ENCODE data around the gene PDGFC.

Gene PDGFC

DNA sequence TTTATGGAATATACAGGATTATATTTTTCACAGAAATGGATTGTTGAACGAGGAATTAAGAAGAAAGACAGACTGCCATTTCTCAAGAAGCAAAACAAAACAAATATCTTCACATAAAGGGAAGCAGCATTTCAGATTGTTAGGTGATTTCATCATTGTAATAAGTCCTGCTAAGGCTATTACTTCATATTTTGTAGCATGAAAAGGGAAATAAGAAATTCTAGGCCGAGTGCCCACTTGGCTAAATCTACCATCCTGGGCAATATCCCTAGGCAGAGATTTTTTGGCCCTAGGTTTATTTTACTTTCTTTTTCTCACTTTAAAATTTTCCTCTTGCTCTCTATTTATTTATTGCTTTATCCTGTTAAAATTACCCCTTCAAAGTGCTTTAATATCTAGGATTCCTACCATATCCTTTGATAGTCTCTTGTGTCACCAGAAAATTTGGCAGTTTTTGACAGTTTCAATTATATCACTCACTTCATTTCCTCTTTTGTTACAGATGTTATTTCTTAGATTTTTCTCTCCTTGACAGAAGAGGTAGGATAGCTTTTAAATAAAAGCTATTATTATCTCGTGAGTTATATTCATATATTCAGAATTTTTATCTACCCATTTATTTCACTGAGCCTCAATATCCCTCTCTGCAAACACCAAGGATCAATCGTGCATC is 142.3 kb downstream of the PDGFC start:
- no peaks in the 10 kb centered on the region for H3K4me1 Mint-ChIP-seq (ENCODE audit: low read depth)
- H3K27ac Mint-ChIP-seq: no peak overlapping the region
- H3K4me3 Mint-ChIP-seq: no peak overlapping the region
- H3K9me3 Mint-ChIP-seq: no peaks in the 10 kb centered on the region
- no peaks in the 10 kb centered on the region for H3K27me3 Mint-ChIP-seq (ENCODE audit: low read depth)
- H3K36me3 Mint-ChIP-seq (ENCODE audit: low read depth): no peaks in the 10 kb centered on the region

DNA sequence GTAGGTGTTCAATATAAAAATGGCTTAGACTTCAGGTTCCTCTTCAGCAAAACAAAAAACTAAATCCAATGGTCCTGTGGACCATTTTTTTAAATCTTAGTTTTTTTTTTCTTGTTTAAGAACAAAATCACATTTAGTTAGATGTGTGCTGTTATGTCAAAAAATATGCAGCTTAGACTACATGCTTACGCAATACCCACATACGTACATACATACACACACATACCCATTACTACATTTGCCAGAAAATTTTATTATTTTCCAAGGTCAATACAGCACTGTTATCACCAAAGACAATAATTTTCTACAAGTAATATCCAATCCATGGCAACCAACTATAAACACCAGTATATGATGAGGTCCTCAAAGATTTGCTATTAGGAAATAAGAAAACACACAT is 144.1 kb downstream of the PDGFC start:
- Mint-ChIP-seq H3K27me3 (ENCODE audit: low read depth) (no peaks in the 10 kb centered on the region), H3K27ac (no peak overlapping the region), H3K4me1 (ENCODE audit: low read depth) (no peaks in the 10 kb centered on the region), H3K4me3 (no peak overlapping the region), H3K36me3 (ENCODE audit: low read depth) (no peaks in the 10 kb centered on the region), H3K9me3 (no peaks in the 10 kb centered on the region)

DNA sequence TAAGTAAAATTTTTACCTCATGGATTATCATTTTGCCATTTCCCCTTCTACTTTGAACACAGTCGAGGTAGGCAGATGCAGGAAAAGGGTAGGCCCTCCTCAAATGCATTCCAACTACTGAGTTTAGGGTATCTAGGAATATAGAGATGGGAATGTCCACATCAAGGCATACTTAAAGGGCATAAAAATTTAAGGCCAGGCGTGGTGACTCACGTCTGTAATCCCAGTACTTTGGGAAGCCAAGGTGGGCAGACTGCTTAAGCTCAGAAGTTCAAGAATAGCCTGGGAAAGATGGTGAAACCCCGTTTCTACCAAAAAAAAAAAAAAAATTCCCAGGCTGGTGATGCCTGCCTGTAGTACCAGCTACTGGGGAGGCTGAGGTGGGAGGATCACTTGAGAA is 146.5 kb downstream of the PDGFC start:
- H3K36me3 Mint-ChIP-seq (ENCODE audit: low read depth): no peaks in the 10 kb centered on the region
- H3K4me3 Mint-ChIP-seq: no peak overlapping the region
- H3K27ac Mint-ChIP-seq: no peak overlapping the region
- H3K4me1 Mint-ChIP-seq (ENCODE audit: low read depth): no peaks in the 10 kb centered on the region
- no peaks in the 10 kb centered on the region for H3K9me3 Mint-ChIP-seq
- no peaks in the 10 kb centered on the region for H3K27me3 Mint-ChIP-seq (ENCODE audit: low read depth)

DNA sequence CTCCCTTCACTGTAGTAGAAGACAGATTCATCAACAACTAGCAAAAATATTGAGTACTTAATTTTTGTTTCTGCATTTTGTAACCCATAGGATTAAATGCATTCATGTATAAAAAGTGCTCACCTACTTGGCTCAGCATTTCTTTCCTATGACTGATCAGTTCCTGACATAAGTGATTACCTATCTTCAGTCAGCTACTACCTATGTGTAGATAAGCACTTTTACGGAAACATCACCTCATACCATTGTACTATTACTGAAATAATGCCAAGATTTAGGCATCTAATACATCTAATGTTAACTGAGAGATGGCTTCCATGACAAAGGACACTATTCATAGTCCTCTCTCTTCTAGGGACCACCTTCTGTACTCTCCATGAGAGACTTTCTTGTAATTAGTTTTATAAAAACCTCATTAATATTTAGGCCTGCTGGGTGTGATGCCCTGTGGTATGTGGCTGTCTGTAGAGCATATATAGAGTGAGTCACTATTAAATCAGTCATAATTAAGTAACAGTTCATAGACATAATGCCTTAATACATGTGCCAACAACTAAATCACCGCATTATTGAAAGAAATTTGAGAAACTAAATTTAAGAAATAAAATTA is 147.0 kb downstream of the PDGFC start:
- H3K4me3 Mint-ChIP-seq: no peak overlapping the region
- no peaks in the 10 kb centered on the region for H3K9me3 Mint-ChIP-seq
- no peak overlapping the region for H3K27ac Mint-ChIP-seq
- H3K27me3 Mint-ChIP-seq (ENCODE audit: low read depth): no peaks in the 10 kb centered on the region
- no peaks in the 10 kb centered on the region for H3K36me3 Mint-ChIP-seq (ENCODE audit: low read depth)
- no peaks in the 10 kb centered on the region for H3K4me1 Mint-ChIP-seq (ENCODE audit: low read depth)

DNA sequence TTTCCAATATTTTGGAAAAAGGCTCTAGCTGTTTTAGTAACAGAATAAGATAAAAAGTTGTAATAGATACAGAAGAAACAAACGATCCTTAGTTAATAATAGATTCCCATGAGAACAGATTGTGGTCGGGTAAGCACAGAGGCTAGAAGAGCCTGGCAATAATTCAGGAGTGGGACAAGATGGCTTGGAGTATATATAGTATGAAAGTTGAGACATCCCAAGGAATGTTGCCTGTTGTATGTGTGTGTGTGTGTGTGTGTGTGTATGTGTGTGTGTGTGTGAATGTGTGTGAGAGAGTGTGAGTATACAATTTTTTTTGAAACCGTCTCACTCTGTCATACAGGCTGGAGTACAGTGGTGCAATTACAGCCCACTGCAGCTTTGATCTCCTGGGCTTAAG is 150.7 kb downstream of the PDGFC start:
- H3K4me1 Mint-ChIP-seq (ENCODE audit: low read depth): no peaks in the 10 kb centered on the region
- no peaks in the 10 kb centered on the region for H3K9me3 Mint-ChIP-seq
- no peaks in the 10 kb centered on the region for H3K27me3 Mint-ChIP-seq (ENCODE audit: low read depth)
- no peaks in the 10 kb centered on the region for H3K36me3 Mint-ChIP-seq (ENCODE audit: low read depth)
- no peak overlapping the region for H3K4me3 Mint-ChIP-seq
- H3K27ac Mint-ChIP-seq: no peak overlapping the region

DNA sequence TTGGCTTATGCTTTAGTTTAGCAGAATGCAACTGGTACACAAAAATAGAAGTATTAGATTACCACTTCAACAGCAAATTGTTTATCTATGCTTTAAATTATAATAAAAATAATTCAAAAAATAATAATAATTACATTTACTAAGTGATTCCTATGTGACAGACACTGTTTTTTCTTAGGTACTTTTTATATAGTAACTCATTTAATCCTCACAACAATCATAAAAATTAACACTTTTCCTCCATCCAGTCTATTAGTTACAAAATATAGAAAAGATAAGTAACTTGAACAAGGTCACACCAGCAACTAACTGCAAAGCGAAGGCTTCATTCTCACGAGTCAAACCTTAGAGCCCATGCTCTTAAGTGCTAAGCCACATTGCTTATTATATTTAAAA is 155.2 kb downstream of the PDGFC start:
- H3K36me3 Mint-ChIP-seq (ENCODE audit: low read depth): no peaks in the 10 kb centered on the region
- no peaks in the 10 kb centered on the region for H3K9me3 Mint-ChIP-seq
- H3K27ac Mint-ChIP-seq: no peak overlapping the region
- H3K27me3 Mint-ChIP-seq (ENCODE audit: low read depth): no peaks in the 10 kb centered on the region
- no peak overlapping the region for H3K4me3 Mint-ChIP-seq
- H3K4me1 Mint-ChIP-seq (ENCODE audit: low read depth): no peaks in the 10 kb centered on the region

DNA sequence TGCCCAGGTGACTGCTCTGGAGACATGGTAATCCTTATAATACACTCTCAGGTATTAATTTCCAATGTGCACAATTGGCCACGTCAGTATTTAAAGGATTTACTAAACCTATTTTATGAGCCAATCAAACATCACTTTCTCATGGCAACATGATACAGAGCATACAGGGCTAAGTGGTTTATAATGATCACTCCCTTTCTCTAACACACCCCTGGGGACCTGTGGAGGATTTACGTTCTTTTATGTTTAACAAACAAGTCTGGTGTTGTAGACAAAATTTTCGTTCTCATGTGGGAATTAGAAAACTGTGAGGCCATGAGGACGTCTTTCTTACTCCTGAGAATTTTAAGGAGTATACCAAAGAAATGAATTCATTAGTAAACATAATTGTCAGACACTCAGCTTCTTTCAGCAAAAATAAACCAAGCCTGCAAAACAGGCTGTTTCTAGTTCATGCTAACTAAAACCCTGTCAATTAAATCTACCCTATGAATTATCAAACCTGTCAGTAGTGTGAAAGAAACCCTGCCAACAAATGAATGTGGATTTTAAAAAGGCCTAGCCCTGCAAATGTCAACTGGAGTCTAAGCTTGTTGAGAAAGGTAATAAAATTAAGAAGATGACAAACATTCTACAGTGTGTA is 155.8 kb downstream of the PDGFC start:
- no peaks in the 10 kb centered on the region for H3K9me3 Mint-ChIP-seq
- H3K4me1 Mint-ChIP-seq (ENCODE audit: low read depth): no peaks in the 10 kb centered on the region
- no peak overlapping the region for H3K27ac Mint-ChIP-seq
- no peak overlapping the region for H3K4me3 Mint-ChIP-seq
- H3K36me3 Mint-ChIP-seq (ENCODE audit: low read depth): no peaks in the 10 kb centered on the region
- no peaks in the 10 kb centered on the region for H3K27me3 Mint-ChIP-seq (ENCODE audit: low read depth)

DNA sequence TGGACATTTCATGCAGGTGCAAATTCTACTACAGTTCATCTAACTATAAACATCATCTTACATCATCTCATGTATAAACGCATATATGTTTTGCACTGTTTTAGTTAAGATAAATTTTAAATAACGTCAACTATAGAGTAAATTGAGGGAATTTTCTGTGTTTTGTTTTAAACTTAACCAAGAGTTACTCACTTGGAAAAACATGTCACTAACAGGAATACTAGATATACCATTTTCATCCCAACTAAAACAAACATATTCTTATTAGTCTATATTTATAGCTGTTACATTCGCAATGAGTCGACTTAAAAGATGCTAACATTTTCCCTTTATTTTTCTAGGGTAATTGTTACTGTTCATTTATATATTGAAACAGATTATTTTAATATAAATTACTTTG is 159.6 kb downstream of the PDGFC start:
- no peaks in the 10 kb centered on the region for H3K9me3 Mint-ChIP-seq
- H3K36me3 Mint-ChIP-seq (ENCODE audit: low read depth): no peaks in the 10 kb centered on the region
- no peak overlapping the region for H3K27ac Mint-ChIP-seq
- H3K4me3 Mint-ChIP-seq: no peak overlapping the region
- H3K27me3 Mint-ChIP-seq (ENCODE audit: low read depth): no peaks in the 10 kb centered on the region
- H3K4me1 Mint-ChIP-seq (ENCODE audit: low read depth): no peaks in the 10 kb centered on the region

DNA sequence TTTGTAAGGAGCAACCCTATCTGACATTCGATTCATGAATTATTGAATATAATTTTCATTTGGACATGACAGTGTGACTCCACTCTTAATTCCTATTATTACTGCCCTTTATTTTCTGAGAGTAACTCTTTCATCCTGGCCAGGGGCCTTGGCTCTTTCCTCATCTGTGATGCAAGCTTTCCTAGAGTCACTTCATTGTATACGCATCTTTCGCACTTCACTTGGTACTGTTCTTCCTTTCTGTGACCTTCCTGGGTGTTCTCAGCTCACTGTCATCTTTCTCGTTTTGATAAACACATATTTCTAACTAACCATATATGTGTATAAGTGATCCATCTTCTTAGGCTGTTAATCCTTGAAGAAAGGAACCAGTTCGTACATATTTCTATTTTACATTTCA is 160.3 kb downstream of the PDGFC start:
- Mint-ChIP-seq H3K4me3 (no peak overlapping the region), H3K9me3 (no peaks in the 10 kb centered on the region), H3K27ac (no peak overlapping the region), H3K27me3 (ENCODE audit: low read depth) (no peaks in the 10 kb centered on the region), H3K36me3 (ENCODE audit: low read depth) (no peaks in the 10 kb centered on the region), H3K4me1 (ENCODE audit: low read depth) (no peaks in the 10 kb centered on the region)

DNA sequence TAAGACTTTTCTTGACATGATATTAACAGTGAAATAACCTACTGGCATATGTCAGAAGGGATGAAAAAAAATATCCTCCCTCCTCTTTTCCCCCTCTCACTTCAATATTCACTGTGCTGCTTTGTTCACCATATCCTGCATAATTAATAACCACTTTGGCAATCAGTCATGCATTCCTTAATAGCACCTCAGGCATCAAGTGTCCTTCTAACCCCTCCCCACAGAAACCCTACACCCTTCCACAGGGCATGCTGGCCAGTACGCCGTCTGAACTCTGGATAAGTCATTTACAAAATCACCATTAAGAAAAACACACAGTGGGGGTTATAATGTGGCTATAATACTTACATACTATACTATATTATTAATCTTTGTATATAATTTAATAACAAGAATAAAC is 165.9 kb downstream of the PDGFC start:
- Mint-ChIP-seq H3K4me3 (no peak overlapping the region), H3K4me1 (ENCODE audit: low read depth) (no peaks in the 10 kb centered on the region), H3K27ac (no peak overlapping the region), H3K9me3 (no peaks in the 10 kb centered on the region), H3K27me3 (ENCODE audit: low read depth) (no peaks in the 10 kb centered on the region), H3K36me3 (ENCODE audit: low read depth) (no peaks in the 10 kb centered on the region)

DNA sequence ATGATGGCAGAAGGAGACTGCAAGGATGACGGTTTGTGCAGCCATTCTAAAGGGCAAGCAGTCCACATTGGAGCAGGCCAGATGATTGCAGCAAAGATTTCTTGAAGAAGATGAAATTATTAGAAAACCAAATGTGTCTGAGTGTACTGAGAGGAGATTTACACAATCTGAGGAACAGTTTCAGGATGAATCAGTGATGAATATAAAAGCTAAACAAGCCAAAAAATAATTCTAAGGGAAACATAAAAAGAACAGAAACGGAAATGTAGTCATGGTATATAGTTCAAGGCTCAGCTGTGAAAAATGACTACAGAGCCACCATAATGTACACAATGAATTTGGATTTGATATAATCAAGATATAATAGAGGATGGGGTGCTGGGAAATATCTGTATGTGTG is 168.5 kb downstream of the PDGFC start:
- Mint-ChIP-seq H3K4me1 (ENCODE audit: low read depth) (no peaks in the 10 kb centered on the region), H3K36me3 (ENCODE audit: low read depth) (no peaks in the 10 kb centered on the region), H3K4me3 (no peak overlapping the region), H3K27me3 (ENCODE audit: low read depth) (no peaks in the 10 kb centered on the region), H3K27ac (no peak overlapping the region), H3K9me3 (no peaks in the 10 kb centered on the region)

DNA sequence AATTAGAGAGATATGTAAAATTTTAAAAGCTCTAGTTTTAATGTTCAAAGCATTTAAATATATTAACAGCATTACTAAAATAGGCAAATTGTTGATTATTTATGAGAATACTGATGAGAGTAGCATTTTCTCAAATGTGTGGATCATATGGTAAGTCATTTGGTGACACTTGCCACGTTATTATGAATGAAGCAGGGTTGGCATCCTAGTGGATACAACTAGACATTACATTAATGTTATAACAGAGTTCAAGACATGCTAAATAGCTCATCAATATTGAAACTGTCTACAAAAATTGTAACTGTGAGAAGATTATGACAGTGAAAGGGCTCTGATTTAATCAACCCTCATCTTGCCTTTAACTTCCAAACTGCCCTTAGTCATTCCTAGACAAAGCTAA is 171.1 kb downstream of the PDGFC start:
- H3K4me1 Mint-ChIP-seq (ENCODE audit: low read depth): no peaks in the 10 kb centered on the region
- no peak overlapping the region for H3K27ac Mint-ChIP-seq
- no peaks in the 10 kb centered on the region for H3K36me3 Mint-ChIP-seq (ENCODE audit: low read depth)
- H3K9me3 Mint-ChIP-seq: no peaks in the 10 kb centered on the region
- no peak overlapping the region for H3K4me3 Mint-ChIP-seq
- H3K27me3 Mint-ChIP-seq (ENCODE audit: low read depth): no peaks in the 10 kb centered on the region

DNA sequence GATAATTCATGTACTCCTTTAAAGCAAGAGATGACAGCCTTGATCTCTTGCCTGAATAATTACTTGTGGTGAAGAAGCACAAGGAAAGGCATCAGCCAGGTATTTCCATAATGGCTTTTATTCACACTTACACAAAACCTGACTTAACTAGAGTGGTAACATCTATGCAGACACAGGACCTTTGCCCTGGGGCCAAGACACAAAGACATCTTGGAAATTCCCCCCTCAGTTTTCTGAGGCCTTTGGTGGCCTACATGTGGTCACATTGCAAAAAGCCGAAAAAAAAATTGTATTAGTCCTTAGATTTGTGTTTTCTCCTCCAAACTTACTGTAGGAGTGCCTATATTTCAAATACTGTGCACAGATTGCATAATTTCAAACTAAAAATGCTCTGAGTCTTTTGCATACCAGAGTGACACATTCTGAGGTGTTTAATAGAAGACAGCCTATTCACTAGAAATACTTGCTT is 172.4 kb downstream of the PDGFC start:
- Mint-ChIP-seq H3K36me3 (ENCODE audit: low read depth) (no peaks in the 10 kb centered on the region), H3K27ac (no peak overlapping the region), H3K4me1 (ENCODE audit: low read depth) (no peaks in the 10 kb centered on the region)

DNA sequence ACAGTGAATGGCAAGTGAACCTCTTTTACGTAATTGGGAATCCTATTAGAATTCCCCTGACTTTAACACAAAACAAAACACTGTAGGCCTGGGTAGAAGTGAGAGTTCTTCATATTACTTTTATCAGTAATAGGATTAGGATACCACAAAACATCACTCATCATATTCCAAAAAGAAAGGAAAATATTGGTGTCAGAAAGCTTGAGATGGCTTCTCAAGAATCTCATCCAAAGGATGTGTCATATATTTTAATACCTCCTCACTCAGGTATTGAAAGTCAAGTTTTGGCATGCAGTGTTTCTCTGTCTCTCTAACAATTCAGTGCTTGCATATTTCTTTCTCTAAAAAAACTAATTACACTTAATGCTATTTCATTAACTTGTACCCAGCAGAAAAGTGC is 173.2 kb downstream of the PDGFC start:
- H3K27ac Mint-ChIP-seq: no peak overlapping the region
- no peaks in the 10 kb centered on the region for H3K36me3 Mint-ChIP-seq (ENCODE audit: low read depth)
- no peak overlapping the region for H3K4me3 Mint-ChIP-seq
- H3K27me3 Mint-ChIP-seq (ENCODE audit: low read depth): no peaks in the 10 kb centered on the region
- no peaks in the 10 kb centered on the region for H3K9me3 Mint-ChIP-seq
- no peaks in the 10 kb centered on the region for H3K4me1 Mint-ChIP-seq (ENCODE audit: low read depth)

More for the DNA sequence above, 172.4 kb downstream of the PDGFC start:
- Mint-ChIP-seq H3K27me3 (ENCODE audit: low read depth) (no peaks in the 10 kb centered on the region), H3K9me3 (no peaks in the 10 kb centered on the region), H3K4me3 (no peak overlapping the region)

DNA sequence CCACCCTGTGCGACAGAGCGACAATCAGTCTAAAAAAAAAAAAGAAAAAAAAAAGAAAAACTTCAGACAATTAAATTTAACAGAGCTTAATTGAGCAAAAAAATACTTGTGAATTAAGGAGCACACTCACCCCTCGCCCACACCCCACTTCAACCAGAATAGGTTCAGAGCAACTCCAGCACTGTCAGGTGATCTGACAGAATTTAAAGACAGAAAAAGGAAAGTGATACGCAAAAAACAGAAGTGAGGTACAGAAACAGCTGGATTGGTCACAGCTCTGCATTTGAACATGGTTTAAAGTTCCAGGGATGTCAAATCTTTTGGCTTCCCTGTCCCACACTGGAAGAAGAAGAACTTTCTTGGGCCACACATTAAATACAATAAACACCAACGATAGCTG is 174.4 kb downstream of the PDGFC start:
- no peak overlapping the region for H3K27ac Mint-ChIP-seq
- no peak overlapping the region for H3K4me3 Mint-ChIP-seq
- no peaks in the 10 kb centered on the region for H3K4me1 Mint-ChIP-seq (ENCODE audit: low read depth)
- no peaks in the 10 kb centered on the region for H3K9me3 Mint-ChIP-seq
- no peaks in the 10 kb centered on the region for H3K36me3 Mint-ChIP-seq (ENCODE audit: low read depth)
- H3K27me3 Mint-ChIP-seq (ENCODE audit: low read depth): no peaks in the 10 kb centered on the region
